Calu3 (cell line): ENCODE measurements around the gene PDE7B. TPM values are rescaled to one million over a fixed set of nuclear protein-coding genes. Genes with fewer than 3 reads are reported as not detected.

ENCODE experiments used
- BruUV-seq: library from RNA; stranded (reverse); fragments of 400-500 nt; replicated peaks from 2 replicates; lab custom pipeline; 2021; lab: Mats Ljungman, UMichigan
- CTCF ChIA-PET: fragments of 300-600 bp; sonication (Branson Sonifier 250); formaldehyde crosslinking; loops from one replicate; lab custom pipeline; 2022; ENCODE audit warnings: antibody characterized with exemption; lab: Charles Lee
- DNase-seq: peaks from one replicate; pipeline ENCODE4 v3.0.0; 2022
- H3K27ac Mint-ChIP-seq: one replicate; pipeline ENCODE4 v1.8.0; 2022; ENCODE audit warnings: mixed read lengths; ENCODE audit not compliant: unreplicated experiment
- H3K27me3 Mint-ChIP-seq: one replicate; pipeline ENCODE4 v1.8.0; 2022; ENCODE audit warnings: mixed read lengths; ENCODE audit not compliant: unreplicated experiment
- H3K36me3 Mint-ChIP-seq: one replicate; pipeline ENCODE4 v1.8.0; 2022; ENCODE audit warnings: mild to moderate bottlenecking, moderate library complexity, mixed read lengths; ENCODE audit not compliant: insufficient read depth, unreplicated experiment
- H3K4me1 Mint-ChIP-seq: one replicate; pipeline ENCODE4 v1.8.0; 2022; ENCODE audit warnings: mild to moderate bottlenecking, low read depth, mixed read lengths; ENCODE audit not compliant: unreplicated experiment
- H3K4me3 Mint-ChIP-seq: one replicate; pipeline ENCODE4 v1.8.0; 2022; ENCODE audit warnings: mild to moderate bottlenecking, low read depth, moderate library complexity, mixed read lengths; ENCODE audit not compliant: unreplicated experiment
- H3K9me3 Mint-ChIP-seq: one replicate; pipeline ENCODE4 v1.8.0; 2022; ENCODE audit warnings: low read depth, mixed read lengths; ENCODE audit not compliant: unreplicated experiment
- intact Hi-C: fragments of 100-400 bp; cut with micrococcal nuclease; formaldehyde crosslinking; loops from one replicate; pipeline ENCODE4 v1.10.0; 2022; ENCODE audit not compliant: unreplicated experiment
- total RNA-seq: library from RNA; stranded (reverse); gene quantifications from 2 replicates; pipeline ENCODE4 v1.2.3, GENCODE V29; 2022
- TF ChIP-seq, protein P1 (sequence below): fragments of 200-600 bp; IDR thresholded peaks from one replicate; pipeline ENCODE4 v1.8.0; 2022; ENCODE audit warnings: antibody characterized with exemption; ENCODE audit not compliant: unreplicated experiment

Gene PDE7B
- total RNA-seq, 1 experiment from 2014 or later: 0.09 TPM

DNA sequence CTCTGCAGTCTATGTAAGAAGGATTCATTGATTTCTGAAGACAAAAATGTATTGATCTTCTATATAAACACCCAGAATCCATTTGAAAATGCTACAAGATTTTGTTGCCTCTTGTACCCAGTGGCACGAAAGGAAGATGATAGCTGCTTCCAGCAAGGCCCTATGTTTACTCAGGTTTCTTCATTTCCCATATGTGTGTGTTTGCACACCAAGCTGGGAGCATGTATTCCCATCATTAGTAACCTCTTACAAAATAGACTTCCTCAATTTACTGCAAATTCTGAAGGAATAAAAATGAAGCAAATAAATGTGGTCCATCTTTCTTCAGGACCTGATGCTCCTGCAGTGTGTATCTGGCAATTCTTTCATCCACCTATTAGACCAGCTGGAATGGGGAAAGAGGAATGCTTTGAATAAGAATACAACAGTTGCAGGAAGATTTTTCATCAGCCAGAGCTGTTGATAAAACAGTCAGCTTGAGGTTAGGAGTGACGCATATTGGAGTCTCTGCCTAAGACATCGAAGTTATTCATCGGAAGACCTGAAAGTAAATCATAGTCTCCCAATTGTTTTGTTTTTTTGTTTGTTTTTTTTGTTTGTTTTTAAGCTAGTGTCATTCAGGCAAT is 132.3 kb downstream of the PDE7B start:
- no TSS peak for BruUV-seq
- DNase-seq: no peak
- CTCF ChIA-PET: no interaction called here
- no peaks in the 10 kb centered on the region for H3K9me3 Mint-ChIP-seq
- no peak overlapping the region for H3K4me3 Mint-ChIP-seq
- no peaks in the 10 kb centered on the region for H3K4me1 Mint-ChIP-seq
- H3K36me3 Mint-ChIP-seq: no peaks in the 10 kb centered on the region
- intact Hi-C loops: no loop called here
- H3K27ac Mint-ChIP-seq: no peak overlapping the region
- no peaks in the 10 kb centered on the region for H3K27me3 Mint-ChIP-seq
- TF ChIP-seq, protein P1, sequence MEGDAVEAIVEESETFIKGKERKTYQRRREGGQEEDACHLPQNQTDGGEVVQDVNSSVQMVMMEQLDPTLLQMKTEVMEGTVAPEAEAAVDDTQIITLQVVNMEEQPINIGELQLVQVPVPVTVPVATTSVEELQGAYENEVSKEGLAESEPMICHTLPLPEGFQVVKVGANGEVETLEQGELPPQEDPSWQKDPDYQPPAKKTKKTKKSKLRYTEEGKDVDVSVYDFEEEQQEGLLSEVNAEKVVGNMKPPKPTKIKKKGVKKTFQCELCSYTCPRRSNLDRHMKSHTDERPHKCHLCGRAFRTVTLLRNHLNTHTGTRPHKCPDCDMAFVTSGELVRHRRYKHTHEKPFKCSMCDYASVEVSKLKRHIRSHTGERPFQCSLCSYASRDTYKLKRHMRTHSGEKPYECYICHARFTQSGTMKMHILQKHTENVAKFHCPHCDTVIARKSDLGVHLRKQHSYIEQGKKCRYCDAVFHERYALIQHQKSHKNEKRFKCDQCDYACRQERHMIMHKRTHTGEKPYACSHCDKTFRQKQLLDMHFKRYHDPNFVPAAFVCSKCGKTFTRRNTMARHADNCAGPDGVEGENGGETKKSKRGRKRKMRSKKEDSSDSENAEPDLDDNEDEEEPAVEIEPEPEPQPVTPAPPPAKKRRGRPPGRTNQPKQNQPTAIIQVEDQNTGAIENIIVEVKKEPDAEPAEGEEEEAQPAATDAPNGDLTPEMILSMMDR: no peak

DNA sequence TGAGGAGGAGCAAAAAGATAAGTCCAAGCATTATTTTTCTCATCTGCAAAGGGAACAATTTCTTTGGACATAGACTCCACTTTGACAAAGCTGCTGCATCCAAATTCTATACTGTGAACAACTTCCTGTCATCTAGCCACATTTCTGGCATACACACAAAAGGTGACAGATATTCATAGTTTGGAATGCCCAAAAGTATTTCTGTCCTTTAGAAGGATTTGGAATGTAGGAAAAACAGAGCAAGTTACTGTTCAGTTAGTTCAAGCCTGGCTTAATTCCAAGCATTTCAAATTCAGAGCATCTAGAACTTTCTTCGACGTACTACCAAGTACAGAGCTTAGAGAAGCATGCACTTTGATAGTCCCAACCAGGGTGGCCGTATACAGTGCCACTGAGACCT is 134.0 kb downstream of the PDE7B start:
- no peaks in the 10 kb centered on the region for H3K9me3 Mint-ChIP-seq
- no peaks in the 10 kb centered on the region for H3K36me3 Mint-ChIP-seq
- DNase-seq: no peak
- TF ChIP-seq, protein P1: no peak
- CTCF ChIA-PET: no interaction called here
- no peak overlapping the region for H3K4me3 Mint-ChIP-seq
- BruUV-seq: no TSS peak
- H3K27ac Mint-ChIP-seq: no peak overlapping the region
- H3K4me1 Mint-ChIP-seq: no peaks in the 10 kb centered on the region
- intact Hi-C loops: no loop called here
- no peaks in the 10 kb centered on the region for H3K27me3 Mint-ChIP-seq

DNA sequence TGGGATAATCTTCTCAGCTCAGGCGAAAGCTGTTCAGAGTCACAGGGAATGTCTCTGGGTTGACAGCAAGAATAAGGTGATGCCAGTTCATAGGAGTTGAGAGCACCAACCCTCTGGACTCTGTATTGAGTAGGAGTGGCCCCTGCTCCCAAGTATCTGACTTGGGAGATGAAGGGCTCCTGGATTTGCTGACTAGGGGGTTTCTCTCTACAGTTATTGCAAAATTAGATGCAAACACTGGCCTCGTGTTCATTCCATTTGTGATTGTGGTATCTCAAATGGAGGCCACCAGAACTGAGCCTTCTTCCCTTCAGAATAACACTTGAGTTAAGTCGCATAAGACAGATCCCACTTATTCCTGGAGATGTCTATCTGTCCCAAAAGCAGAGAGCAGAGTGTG is 135.7 kb downstream of the PDE7B start:
- no peak for DNase-seq
- Mint-ChIP-seq H3K27ac (no peak overlapping the region), H3K4me1 (no peaks in the 10 kb centered on the region), H3K4me3 (no peak overlapping the region), H3K36me3 (no peaks in the 10 kb centered on the region), H3K27me3 (no peaks in the 10 kb centered on the region), H3K9me3 (no peaks in the 10 kb centered on the region)
- intact Hi-C loops: no loop called here
- no TSS peak for BruUV-seq
- TF ChIP-seq, protein P1: no peak
- CTCF ChIA-PET: no interaction called here

DNA sequence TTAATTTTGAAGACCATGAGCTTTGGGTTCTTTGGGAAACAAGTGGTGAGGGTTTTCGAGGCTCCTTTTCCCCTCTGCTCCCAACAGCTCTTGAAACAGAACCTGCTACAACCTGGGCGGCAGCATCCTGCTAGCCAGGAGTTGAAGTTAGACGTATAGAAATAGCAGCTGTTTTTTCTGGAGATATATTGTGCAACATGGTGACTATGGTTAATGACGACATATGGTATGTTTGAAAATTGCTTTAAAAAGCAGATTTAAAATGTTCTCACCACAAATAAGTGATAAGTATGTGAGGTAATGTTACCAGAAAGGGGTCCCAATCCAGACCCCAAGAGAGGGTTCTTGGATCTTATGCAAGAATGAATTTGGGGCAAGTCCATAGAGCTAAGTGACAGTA is 138.9 kb downstream of the PDE7B start:
- H3K27me3 Mint-ChIP-seq: no peaks in the 10 kb centered on the region
- intact Hi-C loops: no loop called here
- no TSS peak for BruUV-seq
- no peak overlapping the region for H3K4me3 Mint-ChIP-seq
- H3K9me3 Mint-ChIP-seq: no peaks in the 10 kb centered on the region
- TF ChIP-seq, protein P1: no peak
- H3K4me1 Mint-ChIP-seq: peaks cover 5% of the 10 kb centered on the region
- CTCF ChIA-PET: no interaction called here
- DNase-seq: no peak
- no peak overlapping the region for H3K27ac Mint-ChIP-seq
- H3K36me3 Mint-ChIP-seq: no peaks in the 10 kb centered on the region
